HL-60 (cell line): ENCODE data around the gene ZNF223.

Experiments
- DNase-seq, 2 experiments: peaks; one replicate each; pipeline ENCODE4 v3.0.0-alpha.2; 2010 to 2020; ENCODE audit warnings: low read depth in 1 of 2, low spot score in 1 of 2
- H3K27ac ChIP-seq: fragments of 250-450 bp; sonication (Bioruptor Pico); replicated peaks from 2 replicates; pipeline ENCODE4 v1.5.1; 2020; ENCODE audit warnings: mild to moderate bottlenecking, moderate library complexity
- H3K27me3 ChIP-seq: fragments of 250-450 bp; sonication (Bioruptor Pico); 2 replicates; pipeline ENCODE4 v1.5.1; 2021; ENCODE audit warnings: mild to moderate bottlenecking, moderate library complexity; ENCODE audit not compliant: insufficient read depth, poor library complexity, severe bottlenecking
- H3K4me3 ChIP-seq: replicated peaks from 2 replicates; pipeline ENCODE4 v1.5.1; 2011; ENCODE audit warnings: mild to moderate bottlenecking, control low read depth, low read length; ENCODE audit not compliant: insufficient read depth
- CTCF ChIP-seq: IDR thresholded peaks from one replicate; pipeline ENCODE4 v1.5.1; 2011; ENCODE audit warnings: low read length, control low read depth, inconsistent platforms; ENCODE audit not compliant: insufficient read depth
- GABPA ChIP-seq: IDR thresholded peaks from 2 replicates; pipeline ENCODE4 v1.6.1; 2012; ENCODE audit warnings: low read depth
- POLR2AphosphoS5 ChIP-seq: IDR thresholded peaks from 2 replicates; pipeline ENCODE4 v1.6.1; 2012; ENCODE audit warnings: low read depth
- REST ChIP-seq: IDR thresholded peaks from 2 replicates; pipeline ENCODE4 v1.6.1; 2012; ENCODE audit warnings: low read depth; ENCODE audit not compliant: insufficient replicate concordance
- SPI1 ChIP-seq: IDR thresholded peaks from 2 replicates; pipeline ENCODE4 v1.6.1; 2012; ENCODE audit warnings: low read depth, mild to moderate bottlenecking, borderline replicate concordance

The ZNF223 gene

DNA sequence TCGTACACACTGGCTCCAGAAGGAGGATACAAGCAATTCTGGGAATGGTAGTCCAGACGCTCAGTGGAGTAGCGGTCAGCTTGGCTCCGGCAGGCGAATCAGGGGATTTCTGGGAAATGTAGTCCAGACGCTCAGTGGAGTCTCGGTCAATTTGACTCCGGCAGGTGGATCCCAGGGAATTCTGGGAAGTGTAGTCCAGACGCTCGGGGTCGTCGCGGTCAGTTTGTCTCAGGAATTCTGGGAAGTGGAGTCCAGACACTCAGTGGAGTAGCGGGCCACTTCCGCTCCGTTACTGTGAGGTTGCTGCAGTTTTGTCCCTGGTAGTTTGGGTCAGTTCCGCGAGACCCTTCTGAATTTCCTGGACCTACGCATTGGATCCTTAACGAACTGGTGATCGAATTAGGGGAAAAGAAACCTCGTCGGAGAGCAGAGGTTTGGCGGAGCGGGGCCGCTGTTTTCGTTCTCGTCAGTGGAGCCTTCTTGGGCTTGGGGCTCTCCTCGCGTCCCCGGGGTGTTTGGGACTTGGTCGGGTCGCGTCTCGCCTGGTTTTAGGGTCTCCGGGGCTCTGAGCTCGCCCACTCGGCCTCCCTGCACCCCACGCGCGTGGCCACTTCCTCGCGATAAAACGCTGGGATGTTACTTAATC lies 61.4 kb downstream of the ZNF223 start, which contains the start of gene ZNF225:
ZNF225 (plus strand) TSS at position 262 of the 646 bp plus-strand sequence. CDS start 2,429 bp downstream, outside the sequence.
- Histone ChIP-seq H3K27me3 (no peaks in the 10 kb centered on the region), H3K27ac (peak within 1 kb of the TSS; percentile 60), H3K4me3 (peak within 1 kb of the TSS; percentile 94)
- DNase-seq: peak; percentile 99
- TF ChIP-seq CTCF (no peak), SPI1 (peak; percentile 92), REST (no peak), GABPA (peak; percentile 79), POLR2AphosphoS5 (peak; percentile 50; the same call in 1 of the 2 replicates)

DNA sequence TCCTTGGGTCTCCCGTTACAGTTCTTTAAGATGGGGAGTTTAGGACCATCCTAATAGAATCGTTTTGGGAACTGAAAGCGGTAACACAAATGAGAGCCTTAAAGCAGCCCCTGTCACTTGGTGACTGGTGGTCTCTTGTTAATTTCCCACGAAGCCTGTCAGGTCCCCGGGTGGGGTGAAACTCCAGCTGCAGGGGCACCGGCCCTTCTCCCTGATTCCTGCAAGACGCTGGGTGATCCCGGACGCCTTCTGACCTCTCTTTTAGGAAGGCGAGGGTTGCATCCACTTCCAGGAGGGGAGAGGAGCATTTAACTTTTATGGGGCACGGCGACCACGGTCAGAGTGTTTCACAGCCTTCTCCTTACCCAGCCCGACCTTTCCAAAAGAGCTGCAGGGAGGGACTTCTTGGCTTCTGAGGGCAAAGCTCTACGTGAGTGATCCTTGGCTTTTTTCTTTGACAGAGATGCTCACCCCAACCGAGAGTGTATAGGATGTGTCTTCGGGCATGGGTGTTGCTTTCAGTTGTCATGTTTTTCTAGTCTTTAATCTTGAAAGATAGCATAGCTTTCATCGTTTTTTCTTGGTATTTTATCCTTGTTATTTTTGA lies 62.1 kb downstream of the ZNF223 start:
- TF ChIP-seq POLR2AphosphoS5 (no peak), REST (no peak), SPI1 (no peak), CTCF (no peak), GABPA (no peak)
- Histone ChIP-seq H3K4me3 (peak overlapping the region; percentile 94), H3K27ac (peak overlapping the region; percentile 60), H3K27me3 (no peaks in the 10 kb centered on the region)
- DNase-seq: peak in 1 of 2 experiments; percentile 14
